ENCODE data around the gene EIF3I.

Gene EIF3I

GRCh38 chr1:32215629-32216480, 6.4 kb upstream of the EIF3I start:
- no peak overlapping the region for H3K27ac ChIP-seq (ENCODE audit: low read length)
- no peaks in the 10 kb centered on the region for H3K27me3 ChIP-seq (ENCODE audit: control insufficient read depth, insufficient read depth, low read length)
- no peaks in the 10 kb centered on the region for H3K4me1 ChIP-seq (ENCODE audit: control insufficient read depth, insufficient read depth, low read length)
- peaks cover 9% of the 10 kb centered on the region; the same call in 1 of the 2 replicates for H3K36me3 ChIP-seq (ENCODE audit: control insufficient read depth, insufficient read depth, low read length)
- WGBS (ENCODE audit: insufficient coverage, insufficient read length) = no CpG with 5 or more reads among the region's 10 CpGs
- no peak overlapping the region for H3K4me3 ChIP-seq (ENCODE audit: low read length)
- DNase-seq (ENCODE audit: low read depth, low spot score) = no peak
- no peaks in the 10 kb centered on the region for H3K9me3 ChIP-seq (ENCODE audit: control insufficient read depth, insufficient read depth, low read length)

- Histone ChIP-seq H3K36me3 (ENCODE audit: control insufficient read depth, insufficient read depth, low read length) (peaks cover 9% of the 10 kb centered on the region; the same call in 1 of the 2 replicates), H3K4me1 (ENCODE audit: control insufficient read depth, insufficient read depth, low read length) (no peaks in the 10 kb centered on the region), H3K27ac (ENCODE audit: low read length) (no peak overlapping the region), H3K9me3 (ENCODE audit: control insufficient read depth, insufficient read depth, low read length) (no peaks in the 10 kb centered on the region), H3K4me3 (ENCODE audit: low read length) (no peak overlapping the region), H3K27me3 (ENCODE audit: control insufficient read depth, insufficient read depth, low read length) (no peaks in the 10 kb centered on the region)
- WGBS (ENCODE audit: insufficient coverage, insufficient read length) = no CpG with 5 or more reads among the region's 5 CpGs
- DNase-seq (ENCODE audit: low read depth, low spot score) = no peak
Observed at GRCh38 chr1:32216566-32216965, 5.6 kb upstream of the EIF3I start.

GRCh38 chr1:32219022-32219421, 3.2 kb upstream of the EIF3I start:
- Histone ChIP-seq H3K27me3 (ENCODE audit: control insufficient read depth, insufficient read depth, low read length) (no peaks in the 10 kb centered on the region), H3K36me3 (ENCODE audit: control insufficient read depth, insufficient read depth, low read length) (peaks cover 11% of the 10 kb centered on the region), H3K4me1 (ENCODE audit: control insufficient read depth, insufficient read depth, low read length) (no peaks in the 10 kb centered on the region), H3K9me3 (ENCODE audit: control insufficient read depth, insufficient read depth, low read length) (no peaks in the 10 kb centered on the region), H3K4me3 (ENCODE audit: low read length) (no peak overlapping the region), H3K27ac (ENCODE audit: low read length) (no peak overlapping the region)
- WGBS (ENCODE audit: insufficient coverage, insufficient read length) = no CpG with 5 or more reads among the region's 7 CpGs
- no peak for DNase-seq (ENCODE audit: low read depth, low spot score)

DNA sequence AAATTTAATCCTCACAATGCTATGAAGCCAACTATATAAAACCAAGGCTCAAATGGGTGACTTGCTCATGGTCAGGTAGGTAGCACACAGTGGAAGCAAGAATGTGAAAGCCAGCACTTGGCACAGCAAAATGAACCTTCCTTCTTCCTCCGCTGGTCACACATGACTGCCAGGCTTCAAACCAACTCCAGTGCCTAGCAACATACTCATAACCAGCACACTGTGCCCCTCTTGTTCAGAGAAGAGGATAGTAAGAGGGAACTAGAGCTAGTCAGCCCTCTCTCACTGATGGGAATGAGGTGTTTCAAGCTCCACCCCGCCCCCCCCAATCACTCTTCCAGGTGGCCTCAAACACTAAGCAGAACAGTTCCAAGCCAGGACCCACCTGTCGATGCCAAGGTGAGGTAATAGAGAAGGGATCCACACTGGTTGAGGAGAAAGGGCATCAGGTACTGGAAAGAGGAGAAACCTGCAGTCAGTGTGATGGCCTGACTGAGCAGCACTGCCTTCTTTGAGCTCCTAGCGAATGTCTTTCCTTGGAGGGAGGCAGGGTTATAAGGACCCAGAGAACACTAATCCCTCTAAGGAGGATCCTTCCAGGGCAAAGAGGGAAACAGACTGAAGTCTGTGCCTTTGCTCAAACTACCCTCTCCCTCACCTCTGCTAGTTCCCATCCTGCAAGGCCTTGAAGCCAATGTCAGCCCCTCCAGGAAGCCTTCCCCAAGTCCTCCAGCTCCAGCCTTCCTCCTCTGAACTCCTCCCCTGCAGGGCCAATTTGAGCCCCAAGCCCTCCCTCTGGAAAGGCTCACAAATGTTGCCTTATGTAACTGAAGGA, 1.2 kb upstream of the EIF3I start:
- Histone ChIP-seq H3K9me3 (ENCODE audit: control insufficient read depth, insufficient read depth, low read length) (no peaks in the 10 kb centered on the region), H3K4me3 (ENCODE audit: low read length) (peak overlapping the region; percentile 92; the same call in 1 of the 2 replicates), H3K27me3 (ENCODE audit: control insufficient read depth, insufficient read depth, low read length) (no peaks in the 10 kb centered on the region), H3K4me1 (ENCODE audit: control insufficient read depth, insufficient read depth, low read length) (no peaks in the 10 kb centered on the region), H3K36me3 (ENCODE audit: control insufficient read depth, insufficient read depth, low read length) (peaks cover 9% of the 10 kb centered on the region), H3K27ac (ENCODE audit: low read length) (no peak overlapping the region)
- no peak for DNase-seq (ENCODE audit: low read depth, low spot score)
- no CpG with 5 or more reads among the region's 4 CpGs for WGBS (ENCODE audit: insufficient coverage, insufficient read length)

DNA sequence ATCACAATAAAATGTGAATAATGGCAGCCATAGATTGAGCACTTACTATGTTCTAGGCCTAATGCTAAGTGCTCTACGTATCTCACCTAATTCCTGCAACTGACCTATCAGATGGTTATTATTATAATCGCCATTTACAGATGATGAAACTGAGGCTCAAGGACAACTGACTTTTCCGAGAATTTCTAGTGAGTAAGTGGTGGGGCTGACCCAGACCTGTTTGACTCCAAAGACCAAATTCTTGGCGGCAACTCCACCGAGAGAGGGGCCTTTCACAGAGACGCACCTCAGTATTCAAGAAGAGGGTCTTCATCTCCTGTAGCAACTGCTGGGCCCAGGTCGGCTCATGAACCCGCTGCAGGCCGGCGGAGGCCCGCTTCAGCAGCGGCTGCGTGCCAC, 627 bp upstream of the EIF3I start:
- Histone ChIP-seq H3K27ac (ENCODE audit: low read length) (no peak overlapping the region), H3K4me1 (ENCODE audit: control insufficient read depth, insufficient read depth, low read length) (no peaks in the 10 kb centered on the region), H3K27me3 (ENCODE audit: control insufficient read depth, insufficient read depth, low read length) (no peaks in the 10 kb centered on the region), H3K4me3 (ENCODE audit: low read length) (peak overlapping the region; percentile 92; the same call in 1 of the 2 replicates), H3K9me3 (ENCODE audit: control insufficient read depth, insufficient read depth, low read length) (no peaks in the 10 kb centered on the region), H3K36me3 (ENCODE audit: control insufficient read depth, insufficient read depth, low read length) (peaks cover 12% of the 10 kb centered on the region)
- WGBS (ENCODE audit: insufficient coverage, insufficient read length) = no CpG with 5 or more reads among the region's 13 CpGs
- no peak for DNase-seq (ENCODE audit: low read depth, low spot score)

- no peaks in the 10 kb centered on the region for H3K4me1 ChIP-seq (ENCODE audit: control insufficient read depth, insufficient read depth, low read length)
- DNase-seq (ENCODE audit: low read depth, low spot score) = no peak
Observed at GRCh38 chr1:32223683-32224082, 1.5 kb downstream of the EIF3I start.

GRCh38 chr1:32224285-32224684, 2.1 kb downstream of the EIF3I start:
- H3K27ac ChIP-seq (ENCODE audit: low read length) = no peak overlapping the region

More at GRCh38 chr1:32223683-32224082, 1.5 kb downstream of the EIF3I start:
- no CpG with 5 or more reads among the region's 3 CpGs for WGBS (ENCODE audit: insufficient coverage, insufficient read length)
- H3K36me3 ChIP-seq (ENCODE audit: control insufficient read depth, insufficient read depth, low read length) = peaks cover 16% of the 10 kb centered on the region
- H3K27me3 ChIP-seq (ENCODE audit: control insufficient read depth, insufficient read depth, low read length) = no peaks in the 10 kb centered on the region
- no peak overlapping the region for H3K4me3 ChIP-seq (ENCODE audit: low read length)
- H3K9me3 ChIP-seq (ENCODE audit: control insufficient read depth, insufficient read depth, low read length) = no peaks in the 10 kb centered on the region
- H3K27ac ChIP-seq (ENCODE audit: low read length) = no peak overlapping the region

GRCh38 chr1:32228771-32229170, 6.6 kb downstream of the EIF3I start:
- peaks cover 33% of the 10 kb centered on the region for H3K36me3 ChIP-seq (ENCODE audit: control insufficient read depth, insufficient read depth, low read length)
- H3K4me1 ChIP-seq (ENCODE audit: control insufficient read depth, insufficient read depth, low read length) = no peaks in the 10 kb centered on the region
- H3K4me3 ChIP-seq (ENCODE audit: low read length) = no peak overlapping the region
- DNase-seq (ENCODE audit: low read depth, low spot score) = no peak
- H3K27ac ChIP-seq (ENCODE audit: low read length) = no peak overlapping the region
- H3K9me3 ChIP-seq (ENCODE audit: control insufficient read depth, insufficient read depth, low read length) = no peaks in the 10 kb centered on the region
- H3K27me3 ChIP-seq (ENCODE audit: control insufficient read depth, insufficient read depth, low read length) = no peaks in the 10 kb centered on the region
- WGBS (ENCODE audit: insufficient coverage, insufficient read length) = no CpG with 5 or more reads among the region's 3 CpGs

More at GRCh38 chr1:32224285-32224684, 2.1 kb downstream of the EIF3I start:
- Histone ChIP-seq H3K27me3 (ENCODE audit: control insufficient read depth, insufficient read depth, low read length) (no peaks in the 10 kb centered on the region), H3K4me3 (ENCODE audit: low read length) (no peak overlapping the region), H3K36me3 (ENCODE audit: control insufficient read depth, insufficient read depth, low read length) (peaks cover 20% of the 10 kb centered on the region), H3K9me3 (ENCODE audit: control insufficient read depth, insufficient read depth, low read length) (no peaks in the 10 kb centered on the region), H3K4me1 (ENCODE audit: control insufficient read depth, insufficient read depth, low read length) (no peaks in the 10 kb centered on the region)
- no CpG with 5 or more reads among the region's 4 CpGs for WGBS (ENCODE audit: insufficient coverage, insufficient read length)
- no peak for DNase-seq (ENCODE audit: low read depth, low spot score)

DNA sequence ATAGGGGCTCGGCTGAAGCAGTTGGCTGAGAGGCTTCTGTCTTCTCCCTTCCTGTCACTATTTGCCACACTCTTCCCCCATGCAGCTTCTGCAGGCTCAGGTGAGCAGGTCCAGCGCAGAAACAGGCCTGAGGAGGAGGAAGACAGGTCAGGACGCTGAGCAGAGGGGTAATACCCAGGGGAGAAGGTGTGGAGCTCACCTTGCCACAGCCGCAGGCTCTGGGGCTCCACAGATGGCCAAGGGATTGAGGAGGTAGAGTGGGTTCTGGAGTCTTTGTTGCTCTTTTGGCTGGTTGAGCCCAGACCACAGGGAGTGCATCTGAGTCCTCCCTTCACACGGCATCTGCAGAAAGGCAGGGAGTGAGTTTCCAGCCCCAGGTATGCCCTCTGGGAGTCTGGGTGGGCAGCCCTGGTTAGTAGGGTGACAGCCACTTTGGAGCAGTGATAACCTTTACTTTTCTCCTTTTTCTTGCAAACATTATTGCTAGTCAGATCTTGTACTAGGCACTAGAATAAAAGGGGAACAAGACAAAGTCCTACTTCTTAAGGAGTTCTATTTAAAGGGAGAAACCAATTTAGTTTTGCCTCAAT, 9.7 kb downstream of the EIF3I start:
- no peak for DNase-seq (ENCODE audit: low read depth, low spot score)
- Histone ChIP-seq H3K36me3 (ENCODE audit: control insufficient read depth, insufficient read depth, low read length) (peaks cover 23% of the 10 kb centered on the region; the same call in 1 of the 2 replicates), H3K4me3 (ENCODE audit: low read length) (no peak overlapping the region), H3K27ac (ENCODE audit: low read length) (no peak overlapping the region), H3K27me3 (ENCODE audit: control insufficient read depth, insufficient read depth, low read length) (no peaks in the 10 kb centered on the region), H3K9me3 (ENCODE audit: control insufficient read depth, insufficient read depth, low read length) (no peaks in the 10 kb centered on the region), H3K4me1 (ENCODE audit: control insufficient read depth, insufficient read depth, low read length) (no peaks in the 10 kb centered on the region)
- WGBS (ENCODE audit: insufficient coverage, insufficient read length) = no CpG with 5 or more reads among the region's 5 CpGs

All from iPS DF 6.9 (cell line).